A204.1 (cell line): ENCODE measurements around the gene PROSER1.
"Not testable (repeated sequence)": the region's sequence is repeated elsewhere in the genome, so short reads cannot be mapped to it uniquely, and the experiment has no call there.

Experiments
- FAIRE-seq: peaks from 2 replicates; lab custom pipeline; 2012; peaks lifted over from hg19 to GRCh38; lab: Jason Lieb, UNC

The PROSER1 gene

GRCh38 chr13:39037880-39038568 is at the start of gene PROSER1, which contains the start of gene NHLRC3:
TSS of gene PROSER1 (minus strand) at chr13:39038089. CDS start at chr13:39037242, 847 bp downstream.
TSS of gene NHLRC3 (plus strand) at chr13:39038456. CDS start at chr13:39038640, 184 bp downstream.
- FAIRE-seq: peak; percentile 79

GRCh38 chr13:39086251-39086945 is 48.5 kb upstream of the PROSER1 start:
- not testable (repeated sequence) for FAIRE-seq

GRCh38 chr13:39073983-39074382 is 36.1 kb upstream of the PROSER1 start:
- no peak for FAIRE-seq

GRCh38 chr13:39072842-39073241 is 35.0 kb upstream of the PROSER1 start:
- FAIRE-seq: no peak

- no peak for FAIRE-seq
Measured at GRCh38 chr13:39062004-39062403, 24.1 kb upstream of the PROSER1 start.

- FAIRE-seq: no peak
Measured at GRCh38 chr13:39058040-39058439, 20.2 kb upstream of the PROSER1 start.

- no peak for FAIRE-seq
Measured at GRCh38 chr13:39056018-39056417, 18.1 kb upstream of the PROSER1 start.

GRCh38 chr13:39054112-39054511 is 16.2 kb upstream of the PROSER1 start:
- no peak for FAIRE-seq

- no peak for FAIRE-seq
Measured at GRCh38 chr13:39052944-39053343, 15.1 kb upstream of the PROSER1 start.

GRCh38 chr13:39051157-39051556 is 13.3 kb upstream of the PROSER1 start:
- FAIRE-seq: peak; percentile 97

- FAIRE-seq: no peak
Measured at GRCh38 chr13:39049274-39049673, 11.4 kb upstream of the PROSER1 start.

- no peak for FAIRE-seq
Measured at GRCh38 chr13:39048806-39049205, 10.9 kb upstream of the PROSER1 start.

- no peak for FAIRE-seq
Measured at GRCh38 chr13:39047560-39047959, 9.7 kb upstream of the PROSER1 start.

- FAIRE-seq: no peak
Measured at GRCh38 chr13:39044536-39044935, 6.6 kb upstream of the PROSER1 start.

- FAIRE-seq: no peak
Measured at GRCh38 chr13:39040206-39040605, 2.3 kb upstream of the PROSER1 start.

- no peak for FAIRE-seq
Measured at GRCh38 chr13:39039041-39039440, 1.2 kb upstream of the PROSER1 start.

GRCh38 chr13:39038569-39039030 is 711 bp upstream of the PROSER1 start:
- no peak for FAIRE-seq

GRCh38 chr13:39037410-39037879 is 444 bp downstream of the PROSER1 start:
- FAIRE-seq: no peak

GRCh38 chr13:39036212-39036611 is 1.7 kb downstream of the PROSER1 start:
- FAIRE-seq: peak; percentile 25

GRCh38 chr13:39035799-39036198 is 2.1 kb downstream of the PROSER1 start:
- FAIRE-seq: no peak

GRCh38 chr13:39035204-39035603 is 2.7 kb downstream of the PROSER1 start:
- no peak for FAIRE-seq

GRCh38 chr13:39034085-39034484 is 3.8 kb downstream of the PROSER1 start:
- FAIRE-seq: no peak

- FAIRE-seq: no peak
Measured at GRCh38 chr13:39032150-39032549, 5.7 kb downstream of the PROSER1 start.
